ENCODE results near the gene AP3B2.

AP3B2 gene

GRCh38 chr15:82660378-82660777 is 49.3 kb downstream of the AP3B2 start:
- Histone ChIP-seq H3K27ac (ENCODE audit: low read depth, low read length) (no peak overlapping the region), H3K4me2 (ENCODE audit: low read length) (no peak overlapping the region), H3K18ac (ENCODE audit: low read length) (no peak overlapping the region), H4K91ac (ENCODE audit: low read depth, low read length) (no peak overlapping the region), H3K9ac (ENCODE audit: low read length) (no peak overlapping the region), H2BK12ac (ENCODE audit: low read length) (no peak overlapping the region), H3K4me1 (ENCODE audit: control insufficient read depth in 1 of 2, insufficient read depth in 2 of 2, low read length in 2 of 2) (no peaks in the 10 kb centered on the region), H3K36me3 (ENCODE audit: control insufficient read depth in 1 of 2, insufficient read depth in 2 of 2, low read length in 2 of 2) (no peaks in the 10 kb centered on the region), H2BK120ac (ENCODE audit: insufficient read depth, low read length, poor library complexity) (no peak overlapping the region), H3K79me1 (ENCODE audit: low read length) (no peaks in the 10 kb centered on the region), H3K14ac (ENCODE audit: low read length) (no peak overlapping the region), H2AFZ (ENCODE audit: insufficient read depth, low read length, poor library complexity) (no peak overlapping the region), H3K79me2 (ENCODE audit: control insufficient read depth, insufficient read depth, low read length, poor library complexity) (no peaks in the 10 kb centered on the region), H3K23ac (ENCODE audit: low read length) (no peak overlapping the region), H4K12ac (ENCODE audit: low read depth, low read length) (no peak overlapping the region), H3K9me3 (ENCODE audit: insufficient read depth, low read depth, low read length) (no peaks in the 10 kb centered on the region), H2BK5ac (ENCODE audit: low read depth, low read length, poor library complexity) (no peak overlapping the region), H3K27me3 (ENCODE audit: insufficient read depth, low read length) (no peaks in the 10 kb centered on the region), H3K4me3 (ENCODE audit: low read depth, low read length) (no peak overlapping the region), H4K8ac (ENCODE audit: low read depth, low read length) (no peak overlapping the region), H3K4ac (ENCODE audit: low read depth, low read length) (no peak overlapping the region), H2AK5ac (ENCODE audit: low read length) (no peak overlapping the region)
- no peak for DNase-seq
- WGBS (ENCODE audit: extremely low coverage, insufficient coverage, insufficient read length), result no CpG with 5 or more reads among the region's 1 CpG

GRCh38 chr15:82656641-82657266 is 52.9 kb downstream of the AP3B2 start:
- Histone ChIP-seq H2BK5ac (ENCODE audit: low read depth, low read length, poor library complexity) (no peak overlapping the region), H4K12ac (ENCODE audit: low read depth, low read length) (no peak overlapping the region), H3K36me3 (ENCODE audit: control insufficient read depth in 1 of 2, insufficient read depth in 2 of 2, low read length in 2 of 2) (no peaks in the 10 kb centered on the region), H2BK120ac (ENCODE audit: insufficient read depth, low read length, poor library complexity) (no peak overlapping the region), H3K9ac (ENCODE audit: low read length) (no peak overlapping the region), H3K79me2 (ENCODE audit: control insufficient read depth, insufficient read depth, low read length, poor library complexity) (no peaks in the 10 kb centered on the region), H3K23ac (ENCODE audit: low read length) (no peak overlapping the region), H3K4me1 (ENCODE audit: control insufficient read depth in 1 of 2, insufficient read depth in 2 of 2, low read length in 2 of 2) (no peaks in the 10 kb centered on the region), H3K4ac (ENCODE audit: low read depth, low read length) (no peak overlapping the region), H3K14ac (ENCODE audit: low read length) (no peak overlapping the region), H4K8ac (ENCODE audit: low read depth, low read length) (no peak overlapping the region), H2AFZ (ENCODE audit: insufficient read depth, low read length, poor library complexity) (no peak overlapping the region), H3K4me3 (ENCODE audit: low read depth, low read length) (peak overlapping the region; percentile 20), H3K27ac (ENCODE audit: low read depth, low read length) (no peak overlapping the region), H3K4me2 (ENCODE audit: low read length) (no peak overlapping the region), H3K27me3 (ENCODE audit: insufficient read depth, low read length) (no peaks in the 10 kb centered on the region), H3K9me3 (ENCODE audit: insufficient read depth, low read depth, low read length) (no peaks in the 10 kb centered on the region), H3K79me1 (ENCODE audit: low read length) (no peaks in the 10 kb centered on the region), H2AK5ac (ENCODE audit: low read length) (no peak overlapping the region), H2BK12ac (ENCODE audit: low read length) (no peak overlapping the region), H4K91ac (ENCODE audit: low read depth, low read length) (no peak overlapping the region), H3K18ac (ENCODE audit: low read length) (no peak overlapping the region)
- no CpG with 5 or more reads among the region's 7 CpGs for WGBS (ENCODE audit: extremely low coverage, insufficient coverage, insufficient read length)
- no peak for DNase-seq

- H4K8ac ChIP-seq (ENCODE audit: low read depth, low read length), result no peak overlapping the region
- H3K79me2 ChIP-seq (ENCODE audit: control insufficient read depth, insufficient read depth, low read length, poor library complexity), result no peaks in the 10 kb centered on the region
- no peak overlapping the region for H2AFZ ChIP-seq (ENCODE audit: insufficient read depth, low read length, poor library complexity)
- no peak overlapping the region for H3K23ac ChIP-seq (ENCODE audit: low read length)
- H2BK12ac ChIP-seq (ENCODE audit: low read length), result no peak overlapping the region
- no peaks in the 10 kb centered on the region for H3K36me3 ChIP-seq (ENCODE audit: control insufficient read depth in 1 of 2, insufficient read depth in 2 of 2, low read length in 2 of 2)
- H2BK5ac ChIP-seq (ENCODE audit: low read depth, low read length, poor library complexity), result no peak overlapping the region
- no peaks in the 10 kb centered on the region for H3K4me1 ChIP-seq (ENCODE audit: control insufficient read depth in 1 of 2, insufficient read depth in 2 of 2, low read length in 2 of 2)
- H3K27me3 ChIP-seq (ENCODE audit: insufficient read depth, low read length), result no peaks in the 10 kb centered on the region
- H3K27ac ChIP-seq (ENCODE audit: low read depth, low read length), result no peak overlapping the region
- H3K9ac ChIP-seq (ENCODE audit: low read length), result peak overlapping the region; percentile 1
- H3K79me1 ChIP-seq (ENCODE audit: low read length), result no peaks in the 10 kb centered on the region
- H3K18ac ChIP-seq (ENCODE audit: low read length), result no peak overlapping the region
- DNase-seq, result no peak
- H2AK5ac ChIP-seq (ENCODE audit: low read length), result no peak overlapping the region
- no peak overlapping the region for H3K4ac ChIP-seq (ENCODE audit: low read depth, low read length)
- no peak overlapping the region for H3K4me3 ChIP-seq (ENCODE audit: low read depth, low read length)
- no peak overlapping the region for H4K91ac ChIP-seq (ENCODE audit: low read depth, low read length)
- no peaks in the 10 kb centered on the region for H3K9me3 ChIP-seq (ENCODE audit: insufficient read depth, low read depth, low read length)
- no CpG with 5 or more reads among the region's 3 CpGs for WGBS (ENCODE audit: extremely low coverage, insufficient coverage, insufficient read length)
- H2BK120ac ChIP-seq (ENCODE audit: insufficient read depth, low read length, poor library complexity), result no peak overlapping the region
- no peak overlapping the region for H4K12ac ChIP-seq (ENCODE audit: low read depth, low read length)
- no peak overlapping the region for H3K4me2 ChIP-seq (ENCODE audit: low read length)
- H3K14ac ChIP-seq (ENCODE audit: low read length), result no peak overlapping the region
Observed at GRCh38 chr15:82655606-82656005, 54.1 kb downstream of the AP3B2 start.

- no peak overlapping the region for H3K4me3 ChIP-seq (ENCODE audit: low read depth, low read length)
- H3K14ac ChIP-seq (ENCODE audit: low read length), result no peak overlapping the region
- no peak overlapping the region for H3K4me2 ChIP-seq (ENCODE audit: low read length)
- H3K27ac ChIP-seq (ENCODE audit: low read depth, low read length), result no peak overlapping the region
- H3K27me3 ChIP-seq (ENCODE audit: insufficient read depth, low read length), result peaks cover 10% of the 10 kb centered on the region
- H3K4ac ChIP-seq (ENCODE audit: low read depth, low read length), result no peak overlapping the region
- no peak overlapping the region for H2AK5ac ChIP-seq (ENCODE audit: low read length)
- no peaks in the 10 kb centered on the region for H3K79me1 ChIP-seq (ENCODE audit: low read length)
- H2AFZ ChIP-seq (ENCODE audit: insufficient read depth, low read length, poor library complexity), result no peak overlapping the region
- no peak overlapping the region for H2BK12ac ChIP-seq (ENCODE audit: low read length)
- H3K36me3 ChIP-seq (ENCODE audit: control insufficient read depth in 1 of 2, insufficient read depth in 2 of 2, low read length in 2 of 2), result no peaks in the 10 kb centered on the region
- no peaks in the 10 kb centered on the region for H3K79me2 ChIP-seq (ENCODE audit: control insufficient read depth, insufficient read depth, low read length, poor library complexity)
- H2BK5ac ChIP-seq (ENCODE audit: low read depth, low read length, poor library complexity), result no peak overlapping the region
- no peak overlapping the region for H4K12ac ChIP-seq (ENCODE audit: low read depth, low read length)
- H4K8ac ChIP-seq (ENCODE audit: low read depth, low read length), result no peak overlapping the region
- H3K18ac ChIP-seq (ENCODE audit: low read length), result no peak overlapping the region
- H3K23ac ChIP-seq (ENCODE audit: low read length), result no peak overlapping the region
- H3K4me1 ChIP-seq (ENCODE audit: control insufficient read depth in 1 of 2, insufficient read depth in 2 of 2, low read length in 2 of 2), result no peaks in the 10 kb centered on the region
- H3K9ac ChIP-seq (ENCODE audit: low read length), result no peak overlapping the region
- H2BK120ac ChIP-seq (ENCODE audit: insufficient read depth, low read length, poor library complexity), result no peak overlapping the region
- no CpG with 5 or more reads among the region's 3 CpGs for WGBS (ENCODE audit: extremely low coverage, insufficient coverage, insufficient read length)
- H3K9me3 ChIP-seq (ENCODE audit: insufficient read depth, low read depth, low read length), result no peaks in the 10 kb centered on the region
- H4K91ac ChIP-seq (ENCODE audit: low read depth, low read length), result no peak overlapping the region
- peak in 1 of 2 donors; percentile 4 for DNase-seq
Observed at GRCh38 chr15:82653483-82654168, 56.0 kb downstream of the AP3B2 start.

Measured in trophoblast cell (in vitro differentiated cells and primary cell).